AG20443 (cell line): ENCODE data around the gene APOB.

Experiments
- DNase-seq: peaks from one replicate; pipeline ENCODE4 v3.0.0; 2012; ENCODE audit warnings: low spot score, mixed read lengths

APOB gene

GRCh38 chr2:21017748-21018276, 26.1 kb downstream of the APOB start:
- DNase-seq, result no peak

GRCh38 chr2:21015281-21015645, 28.6 kb downstream of the APOB start:
- DNase-seq, result no peak

- DNase-seq, result no peak
Observed at GRCh38 chr2:21014364-21015280, 29.3 kb downstream of the APOB start.

DNA sequence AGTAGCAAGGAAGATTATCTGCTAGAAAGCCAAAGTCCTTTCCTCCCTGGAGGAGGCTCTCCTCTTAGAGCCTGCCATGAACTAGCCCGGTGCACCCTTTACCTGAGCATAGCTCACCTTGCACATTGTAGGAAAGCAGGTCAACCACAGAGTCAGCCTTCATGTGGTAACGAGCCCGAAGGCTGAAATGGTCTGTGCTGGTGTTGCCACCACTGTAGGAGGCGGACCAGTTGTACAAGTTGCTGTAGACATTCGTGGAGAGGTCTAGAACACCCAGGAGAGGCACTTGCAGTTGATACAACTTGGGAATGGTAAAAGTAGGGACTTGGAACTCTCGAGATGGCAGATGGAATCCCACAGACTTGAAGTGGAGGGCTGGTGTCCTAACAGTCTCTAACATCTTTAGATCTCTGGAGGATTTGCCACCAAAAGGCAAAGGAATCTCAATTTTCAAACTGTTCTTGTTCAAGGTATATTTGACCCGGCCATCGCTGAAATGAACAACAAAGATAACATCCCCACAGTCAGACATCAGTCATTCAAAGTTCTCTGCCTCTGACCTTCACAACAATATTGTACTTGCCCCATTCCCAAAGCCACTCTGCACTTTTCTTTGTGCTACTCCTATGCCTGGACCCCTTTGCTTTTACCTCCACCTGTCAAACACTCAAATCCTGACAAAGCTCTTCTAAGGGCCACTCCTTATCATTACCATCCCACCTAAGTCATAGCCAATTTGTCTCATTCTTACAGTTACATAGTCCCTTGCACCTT, 30.6 kb downstream of the APOB start:
- DNase-seq, result no peak

GRCh38 chr2:21012557-21012937, 31.3 kb downstream of the APOB start:
- DNase-seq, result no peak

GRCh38 chr2:21011876-21012556, 31.9 kb downstream of the APOB start:
- DNase-seq, result no peak

DNA sequence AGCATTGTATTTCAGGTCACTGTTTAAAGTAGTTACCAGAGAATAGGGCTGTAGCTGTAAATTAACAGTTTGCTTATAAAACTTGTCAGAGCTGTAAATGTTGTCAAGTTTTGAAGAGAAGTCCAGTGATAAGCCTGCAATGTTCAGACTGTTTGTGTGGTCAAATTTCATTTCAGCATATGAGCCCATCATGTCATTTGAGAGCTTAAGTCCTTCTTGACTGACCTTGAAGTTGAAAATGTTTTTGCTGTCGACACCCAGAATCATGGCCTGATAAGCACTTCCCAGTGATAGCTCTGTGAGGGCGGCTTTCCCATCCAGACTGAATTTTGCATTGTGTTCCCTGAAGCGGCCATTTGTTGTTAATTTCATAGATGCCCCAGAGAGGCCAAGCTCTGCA, 32.4 kb downstream of the APOB start:
- no peak for DNase-seq

- DNase-seq, result no peak
Observed at GRCh38 chr2:21010813-21011439, 32.9 kb downstream of the APOB start.

DNA sequence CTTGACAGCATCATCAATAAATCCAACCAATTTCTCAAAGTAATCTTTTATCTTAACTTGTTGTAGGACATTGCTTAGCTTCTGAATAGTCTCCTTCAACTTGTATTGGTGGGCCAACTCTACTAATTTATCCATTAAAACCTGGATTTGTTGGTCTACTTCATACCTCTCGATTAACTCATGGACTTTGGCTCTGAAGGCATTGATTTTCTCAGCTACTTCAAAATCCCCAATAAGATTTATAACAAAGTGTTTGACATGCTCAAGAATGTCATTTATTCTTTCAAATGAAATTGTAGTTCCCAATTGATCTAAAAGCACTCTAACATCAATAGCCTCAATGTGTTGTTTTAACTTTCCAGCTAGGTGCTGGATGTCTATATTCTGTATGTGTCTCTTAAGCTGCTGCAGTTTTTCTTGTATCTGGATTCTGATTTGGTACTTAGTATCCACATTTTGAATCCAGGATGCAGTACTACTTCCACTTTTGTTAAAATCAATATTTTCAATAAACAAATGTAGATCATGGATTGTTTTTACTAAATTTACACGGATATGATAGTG, 34.1 kb downstream of the APOB start:
- DNase-seq, result no peak

DNA sequence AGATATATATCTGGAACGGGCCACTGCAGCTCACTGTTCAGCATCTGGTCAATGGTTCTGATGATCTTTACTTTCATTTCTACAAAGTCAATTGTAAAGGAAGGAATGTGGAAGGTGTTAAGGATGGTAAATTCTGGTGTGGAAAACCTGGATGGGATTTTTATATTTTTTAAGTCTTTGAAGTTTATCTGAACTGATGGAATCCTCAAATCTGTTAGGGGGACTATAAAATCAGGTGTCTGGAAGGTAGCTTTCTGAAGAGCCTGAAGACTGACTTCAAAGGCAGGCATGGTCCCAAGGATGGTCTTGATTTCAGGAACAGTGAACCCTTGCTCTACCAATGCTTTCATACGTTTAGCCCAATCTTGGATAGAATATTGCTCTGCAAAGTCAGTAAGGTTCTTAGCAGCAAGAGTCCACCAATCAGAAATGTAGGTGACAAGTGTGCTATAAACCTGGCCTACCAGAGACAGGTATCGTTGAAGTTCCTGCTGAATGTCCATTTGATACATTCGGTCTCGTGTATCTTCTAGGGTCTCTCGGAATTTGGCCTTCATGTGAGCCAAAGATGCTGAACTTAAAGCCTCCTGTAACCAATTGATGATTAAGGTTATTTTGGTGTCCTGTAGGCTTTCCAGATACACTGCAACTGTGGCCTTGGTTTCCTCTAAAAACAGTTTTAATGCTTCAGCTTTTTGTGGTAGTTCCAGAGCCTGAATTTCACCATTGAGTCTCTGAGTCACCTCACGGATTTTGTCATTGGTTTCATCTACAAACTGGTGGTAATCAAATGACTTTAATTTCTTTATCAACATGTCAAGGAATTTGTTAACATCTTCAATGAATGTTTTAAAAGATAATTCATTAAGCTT, 34.8 kb downstream of the APOB start:
- DNase-seq, result no peak

DNA sequence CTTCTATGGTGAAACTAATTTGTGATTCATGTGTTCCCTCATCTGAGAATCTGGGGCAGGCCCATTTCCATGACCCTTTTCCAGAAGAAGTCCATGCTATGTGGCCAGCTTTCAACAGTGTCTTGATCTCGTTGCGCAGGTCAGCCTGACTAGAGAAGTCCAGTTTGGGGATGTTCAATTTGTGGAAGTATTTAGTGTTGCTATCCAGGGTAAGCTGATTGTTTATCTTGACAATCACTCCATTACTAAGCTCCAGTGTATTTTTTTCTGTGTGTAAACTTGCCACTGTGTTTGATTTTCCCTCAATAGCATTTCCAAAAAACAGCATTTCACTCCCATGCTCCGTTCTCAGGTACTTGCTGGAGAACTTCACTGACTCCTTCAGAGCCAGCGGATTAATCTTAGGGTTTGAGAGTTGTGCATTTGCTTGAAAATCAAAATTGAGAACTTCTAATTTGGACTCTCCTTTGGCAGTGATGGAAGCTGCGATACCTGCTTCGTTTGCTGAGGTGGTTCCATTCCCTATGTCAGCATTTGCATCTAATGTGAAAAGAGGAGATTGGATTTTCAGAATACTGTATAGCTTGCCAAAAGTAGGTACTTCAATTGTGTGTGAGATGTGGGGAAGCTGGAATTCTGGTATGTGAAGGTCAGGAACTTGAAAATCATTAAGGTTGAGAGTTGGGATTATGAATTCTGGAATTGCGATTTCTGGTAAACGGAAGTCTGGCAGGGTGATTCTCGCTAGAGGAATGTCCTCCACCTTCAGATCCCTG, 35.7 kb downstream of the APOB start:
- no peak for DNase-seq

DNA sequence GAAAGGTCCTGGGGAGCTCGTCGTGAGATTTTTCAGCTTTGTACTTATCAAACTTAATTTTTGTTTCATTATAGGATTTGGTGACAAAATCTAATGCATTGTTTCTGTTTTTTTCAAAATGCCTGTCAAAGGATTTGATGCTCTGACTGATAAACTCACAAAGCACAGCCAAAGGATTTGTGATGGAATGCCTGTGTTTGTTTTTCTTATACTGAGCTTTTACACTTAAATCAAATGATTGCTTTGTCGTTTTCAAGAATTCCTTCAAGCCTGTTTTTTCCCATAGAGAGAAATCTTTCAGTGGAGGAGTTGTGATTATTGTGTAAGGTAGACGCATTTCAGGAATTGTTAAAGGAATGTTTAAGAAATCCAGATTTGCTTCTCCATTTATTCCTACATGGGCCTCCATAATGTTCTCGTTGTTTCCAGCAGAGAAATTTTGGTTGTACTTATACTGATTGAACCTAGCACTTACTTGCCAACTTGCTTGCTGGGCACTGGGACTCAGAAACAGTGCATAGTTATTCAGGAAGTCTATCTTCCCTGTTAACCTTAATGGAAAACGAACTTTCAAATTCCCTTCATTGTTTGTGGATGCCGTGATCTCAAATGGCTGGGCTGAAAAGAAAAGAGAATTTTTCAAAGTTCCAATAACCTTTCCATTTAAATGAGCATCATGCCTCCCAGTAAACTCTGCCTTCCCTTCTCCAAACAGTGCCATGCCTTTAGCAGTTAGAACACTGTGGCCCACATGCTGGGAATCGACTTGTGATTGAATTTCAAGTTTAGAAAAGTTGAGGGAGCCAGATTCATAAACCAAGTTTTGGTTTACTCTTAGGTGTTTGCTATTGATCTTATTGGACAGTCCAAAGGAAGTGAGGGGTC, 36.5 kb downstream of the APOB start:
- DNase-seq, result no peak

DNA sequence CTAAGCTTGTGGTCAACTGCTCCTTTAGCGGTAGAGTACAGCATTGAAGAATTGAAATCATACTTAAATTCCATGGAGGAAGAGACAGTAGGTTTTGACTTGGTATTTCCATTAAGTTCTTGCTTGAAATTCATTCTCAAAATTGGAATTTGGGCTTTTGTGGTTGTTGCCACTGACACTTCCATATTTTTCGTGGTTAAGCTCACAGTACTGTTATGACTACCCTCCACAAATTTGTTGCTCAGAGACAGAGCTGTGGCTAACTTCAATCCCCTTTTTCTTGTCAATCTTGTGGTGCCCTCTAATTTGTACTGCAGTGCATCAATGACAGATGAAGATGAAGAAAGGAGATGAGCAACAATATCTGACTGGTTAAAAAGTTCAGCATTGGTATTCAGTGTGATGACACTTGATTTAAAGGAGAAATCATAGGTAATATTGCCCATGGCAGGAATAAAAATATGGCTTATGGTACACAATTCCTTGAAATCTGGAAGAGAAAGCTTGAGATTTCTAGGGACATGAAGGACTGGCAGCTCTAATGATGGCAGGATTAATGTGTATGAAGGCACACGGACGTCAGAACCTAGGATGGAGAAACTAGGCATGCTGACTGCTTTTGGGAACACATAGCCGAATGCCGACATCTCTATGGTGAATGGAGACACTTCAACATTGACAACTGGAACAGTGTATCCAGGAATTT, 37.3 kb downstream of the APOB start:
- no peak for DNase-seq

- no peak for DNase-seq
Observed at GRCh38 chr2:21005700-21006422, 38.0 kb downstream of the APOB start.

- no peak for DNase-seq
Observed at GRCh38 chr2:21005111-21005699, 38.7 kb downstream of the APOB start.

- DNase-seq, result no peak
Observed at GRCh38 chr2:21004181-21004572, 39.7 kb downstream of the APOB start.

DNA sequence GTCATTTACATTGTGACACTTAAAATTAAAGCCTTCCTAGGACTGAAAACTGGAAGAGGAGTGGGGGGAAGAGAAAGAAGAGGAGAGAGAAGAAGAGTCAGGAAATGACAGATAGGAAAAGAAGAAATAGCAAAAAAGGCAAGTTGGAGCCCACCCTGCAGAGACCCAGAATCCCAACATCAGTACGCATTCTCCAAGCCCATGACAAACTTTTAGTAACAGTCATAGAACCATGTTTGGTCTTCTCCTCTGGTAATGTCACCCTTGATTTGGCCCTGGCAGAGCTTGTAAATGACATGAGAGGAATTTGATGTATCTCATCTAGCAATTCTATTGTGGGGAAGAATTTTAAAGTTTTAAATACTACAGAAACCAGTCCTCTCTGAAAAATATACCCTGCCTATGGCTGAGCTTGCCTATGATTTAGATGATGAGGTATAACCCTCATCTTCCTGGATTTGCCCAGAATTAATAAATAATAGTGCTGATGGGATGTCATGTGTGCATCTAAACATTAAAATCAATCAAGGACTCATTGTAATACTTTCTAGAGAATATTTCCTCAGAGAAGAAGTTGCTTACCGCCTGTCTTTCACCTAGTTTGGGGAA, 40.2 kb downstream of the APOB start:
- no peak for DNase-seq
